GM18867 (cell line): ENCODE measurements around the gene STK4.
"Not testable (repeated sequence)": the region's sequence is repeated elsewhere in the genome, so short reads cannot be mapped to it uniquely, and the experiment has no call there.

Experiments used
- ATAC-seq: cut with Tn5 transposase; IDR thresholded peaks from one replicate; pipeline ENCODE4 v1.9.1; 2021; ENCODE audit warnings: mild to moderate bottlenecking, moderate library complexity; ENCODE audit not compliant: unreplicated experiment

Gene STK4

DNA sequence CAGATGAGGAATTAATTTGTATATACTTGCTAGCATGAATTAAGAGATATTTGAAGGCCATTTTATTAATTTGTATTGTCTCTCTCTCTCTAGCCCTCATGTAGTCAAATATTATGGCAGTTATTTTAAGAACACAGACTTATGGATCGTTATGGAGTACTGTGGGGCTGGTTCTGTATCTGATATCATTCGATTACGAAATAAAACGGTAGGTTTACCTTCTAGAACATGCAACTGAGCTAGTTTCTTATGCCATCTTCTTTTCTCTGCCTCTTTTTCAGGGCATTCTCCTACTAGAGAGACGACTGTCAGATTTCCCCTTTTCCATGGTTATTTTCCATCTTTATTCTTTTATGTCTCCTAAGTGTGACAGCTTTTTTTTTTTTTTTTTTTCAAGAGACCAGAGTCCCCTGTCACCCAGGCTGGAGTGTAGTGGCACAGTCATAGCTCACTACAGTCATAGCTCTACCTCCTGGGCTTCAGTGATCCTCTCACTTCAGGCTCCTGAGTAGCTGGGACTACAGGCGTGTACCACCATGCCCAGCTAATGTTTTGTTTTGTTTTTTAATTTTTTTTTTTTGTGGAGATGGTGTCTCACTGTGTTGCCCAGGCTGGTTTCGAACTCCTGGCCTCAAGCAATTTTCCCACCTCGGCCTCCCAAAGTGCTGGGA lies 15.6 kb downstream of the STK4 start:
- ATAC-seq: no peak

DNA sequence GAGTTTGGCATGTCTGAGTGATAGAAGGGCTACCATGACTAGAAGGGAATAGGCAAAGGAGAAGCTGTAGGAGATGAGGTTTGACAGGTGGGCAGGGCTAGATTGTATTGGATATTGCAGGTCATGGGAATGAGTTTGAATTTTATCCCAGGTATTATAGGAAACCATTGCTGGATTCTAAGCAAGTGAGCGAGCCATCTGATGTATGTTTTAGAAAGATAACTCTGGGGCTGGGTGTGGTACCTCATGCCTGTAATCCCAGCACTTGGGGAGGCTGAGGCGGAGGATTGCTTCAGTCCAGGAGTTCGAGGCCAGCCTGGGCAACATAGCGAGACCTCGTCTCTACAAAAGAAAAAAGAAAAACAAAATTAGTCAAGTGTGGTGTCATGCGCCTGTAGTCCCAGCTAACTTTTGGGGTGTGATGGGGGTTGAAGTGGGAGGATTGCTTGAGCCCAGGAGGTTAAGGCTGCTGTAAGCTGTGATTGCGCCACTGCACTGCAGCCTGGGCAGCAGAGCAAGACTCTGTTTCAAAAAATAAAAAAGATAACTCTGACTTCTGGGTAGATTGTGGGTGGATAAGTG lies 16.9 kb downstream of the STK4 start:
- ATAC-seq: no peak

DNA sequence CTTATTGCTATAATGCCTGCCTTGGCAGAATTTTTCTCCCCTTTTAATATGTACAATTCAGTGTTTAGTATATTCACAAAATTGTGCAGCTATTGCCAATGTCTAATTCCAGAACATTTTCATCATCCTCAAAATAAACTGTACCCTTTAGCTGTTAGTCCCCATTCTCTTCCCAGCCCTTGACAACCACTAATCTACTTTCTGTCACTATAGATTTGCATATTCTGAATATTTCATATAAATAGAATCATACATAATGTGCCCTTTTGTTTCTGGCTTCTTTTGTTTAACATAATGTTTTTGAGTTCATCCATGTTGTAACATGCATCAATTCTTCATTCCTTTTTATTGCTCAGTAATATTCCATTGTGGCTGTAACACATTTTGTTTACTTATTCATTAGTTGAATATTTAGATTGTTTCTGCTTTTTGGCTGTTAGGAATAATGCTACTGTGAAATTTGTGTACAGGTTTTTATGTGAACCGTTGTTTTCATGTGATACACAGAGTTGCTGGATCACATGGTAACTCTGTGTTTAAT lies 22.4 kb downstream of the STK4 start:
- ATAC-seq: no peak

- ATAC-seq: no peak
Measured at GRCh38 chr20:44990425-44990824, 24.1 kb downstream of the STK4 start.

DNA sequence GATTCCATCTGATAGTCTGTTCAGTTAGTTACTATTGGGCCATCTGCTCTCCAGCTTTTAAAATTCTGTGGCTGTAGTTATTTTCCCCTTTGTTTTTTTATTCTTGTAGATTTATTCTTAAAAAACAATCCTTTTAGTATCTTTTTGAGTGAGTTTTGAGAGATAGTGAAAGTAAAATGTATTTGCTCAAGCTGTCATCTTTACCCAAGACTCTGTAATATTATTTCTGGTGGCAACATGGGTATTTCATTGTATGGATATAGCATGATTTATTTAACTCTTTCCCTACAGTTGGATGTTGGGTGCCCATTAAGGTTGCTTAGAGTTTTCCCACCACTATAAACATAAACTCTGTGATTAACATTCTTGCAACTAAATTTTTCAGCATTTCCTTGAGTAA lies 24.6 kb downstream of the STK4 start:
- no peak for ATAC-seq

GRCh38 chr20:44993343-44993742 lies 27.0 kb downstream of the STK4 start:
- ATAC-seq: no peak

DNA sequence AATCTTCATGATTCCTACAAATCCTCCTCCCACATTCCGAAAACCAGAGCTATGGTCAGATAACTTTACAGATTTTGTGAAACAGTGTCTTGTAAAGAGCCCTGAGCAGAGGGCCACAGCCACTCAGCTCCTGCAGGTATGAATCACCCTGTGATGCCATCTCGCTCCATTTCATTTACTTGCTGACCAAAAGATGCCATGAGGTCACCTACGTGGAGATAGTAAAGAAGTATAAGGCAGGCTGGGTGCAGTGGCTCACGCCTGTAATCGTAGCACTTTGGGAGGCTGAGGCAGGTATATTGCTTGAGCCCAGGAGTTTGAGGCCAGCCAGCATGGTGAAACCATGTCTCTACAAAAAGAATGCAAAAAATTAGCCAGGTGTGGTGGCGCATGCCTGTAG lies 30.9 kb downstream of the STK4 start:
- no peak for ATAC-seq

- ATAC-seq: no peak
Measured at GRCh38 chr20:44997668-44998067, 31.4 kb downstream of the STK4 start.

- no peak for ATAC-seq
Measured at GRCh38 chr20:45008521-45009049, 42.3 kb downstream of the STK4 start.

DNA sequence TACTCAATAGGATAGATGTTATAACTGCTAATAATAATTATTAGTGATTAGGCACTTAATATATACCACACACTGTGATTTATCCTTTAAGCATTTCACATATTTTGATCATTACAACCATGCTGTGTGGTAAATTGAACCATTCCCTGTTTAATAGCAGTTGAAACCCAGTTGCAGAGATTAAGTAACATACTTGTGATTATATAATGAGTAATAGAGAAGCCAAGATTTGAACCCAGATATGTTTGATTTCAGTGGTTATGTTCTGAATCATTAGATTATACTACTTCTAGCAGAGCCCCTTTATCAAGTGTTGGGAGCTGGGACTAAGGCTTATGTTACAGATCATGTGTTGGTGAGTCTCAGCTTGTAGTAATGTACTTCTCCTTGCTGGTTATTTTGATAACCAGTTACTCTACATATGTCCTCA lies 44.1 kb downstream of the STK4 start:
- ATAC-seq: no peak

DNA sequence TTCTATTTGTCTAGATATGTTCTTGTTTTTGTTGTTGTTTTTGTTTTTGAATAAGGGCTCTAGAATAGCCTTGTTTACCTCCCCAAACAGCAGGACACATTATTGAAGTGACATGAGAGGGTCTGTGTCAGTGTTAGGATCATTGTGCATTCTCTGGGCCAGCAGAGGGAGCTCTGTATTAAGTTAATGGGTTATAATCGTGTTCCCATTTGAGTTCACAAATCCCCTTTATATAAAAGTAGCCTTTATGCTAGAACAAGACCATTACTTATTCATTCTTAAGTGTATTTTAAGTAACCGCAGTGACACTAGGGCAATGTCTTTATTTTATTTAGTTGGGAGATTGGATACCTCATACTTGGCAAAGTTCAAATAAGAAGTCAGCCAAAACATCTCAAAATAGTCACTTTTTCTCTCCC lies 44.8 kb downstream of the STK4 start:
- no peak for ATAC-seq

DNA sequence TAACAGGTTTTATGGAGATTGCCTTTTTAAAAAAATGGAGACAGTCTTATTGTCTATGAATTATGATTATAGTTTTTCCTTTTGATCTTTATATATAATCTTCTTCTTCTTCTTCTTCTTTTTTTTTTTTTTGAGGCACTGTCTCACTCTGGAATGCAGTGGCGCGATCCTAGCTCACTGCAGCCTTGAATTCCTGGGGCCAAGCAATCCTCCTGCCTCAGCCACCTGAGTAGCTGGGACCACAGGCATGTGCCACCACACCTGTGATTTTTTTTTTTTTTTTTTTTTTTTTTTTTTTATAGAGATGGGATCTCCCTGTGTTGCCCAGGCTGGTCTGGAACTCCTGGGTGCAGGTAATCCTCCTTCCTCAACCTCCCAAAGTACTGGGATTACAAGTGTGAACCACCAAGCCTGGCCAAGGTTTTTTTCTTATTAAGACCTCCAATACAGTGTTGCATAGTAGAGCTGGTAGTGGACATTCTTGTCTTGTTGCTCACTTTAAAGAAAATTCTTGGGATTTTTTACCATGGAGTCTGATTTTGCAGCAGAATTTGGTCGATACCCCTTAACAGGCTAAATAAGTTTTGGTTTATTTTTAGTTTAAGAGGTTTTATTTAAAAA lies 46.5 kb downstream of the STK4 start:
- ATAC-seq: no peak

GRCh38 chr20:45014131-45014530 lies 47.8 kb downstream of the STK4 start:
- not testable (repeated sequence) for ATAC-seq

GRCh38 chr20:45014671-45015415 lies 48.5 kb downstream of the STK4 start:
- no peak for ATAC-seq

DNA sequence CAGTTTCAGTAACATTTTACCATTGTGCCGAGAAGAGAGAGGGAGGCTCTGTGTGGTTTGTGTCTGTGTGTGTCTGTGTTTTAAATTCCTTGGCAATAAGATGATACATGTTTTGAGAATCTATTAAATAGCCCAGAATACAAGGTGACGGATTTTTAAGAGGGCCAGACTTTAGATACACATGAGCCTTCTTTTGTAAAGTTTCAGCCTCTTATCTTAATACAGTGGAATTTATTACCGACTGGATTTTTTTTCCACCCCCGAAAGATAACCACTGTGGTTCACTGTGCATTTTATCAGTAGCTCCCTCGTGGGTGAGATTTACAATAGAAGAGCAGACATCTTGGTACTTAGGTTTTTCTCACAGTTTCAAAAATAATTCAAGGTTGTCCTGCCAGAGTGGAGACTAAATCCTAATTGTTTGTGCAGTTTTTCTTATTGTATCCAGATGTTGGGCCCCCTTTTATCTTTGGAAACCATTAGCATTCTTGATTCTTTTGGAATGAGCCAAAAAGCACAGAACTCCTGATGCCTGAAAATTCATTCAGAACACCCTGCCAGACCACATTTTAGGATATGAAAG lies 49.9 kb downstream of the STK4 start:
- no peak for ATAC-seq

GRCh38 chr20:45017281-45017680 lies 51.0 kb downstream of the STK4 start:
- no peak for ATAC-seq

DNA sequence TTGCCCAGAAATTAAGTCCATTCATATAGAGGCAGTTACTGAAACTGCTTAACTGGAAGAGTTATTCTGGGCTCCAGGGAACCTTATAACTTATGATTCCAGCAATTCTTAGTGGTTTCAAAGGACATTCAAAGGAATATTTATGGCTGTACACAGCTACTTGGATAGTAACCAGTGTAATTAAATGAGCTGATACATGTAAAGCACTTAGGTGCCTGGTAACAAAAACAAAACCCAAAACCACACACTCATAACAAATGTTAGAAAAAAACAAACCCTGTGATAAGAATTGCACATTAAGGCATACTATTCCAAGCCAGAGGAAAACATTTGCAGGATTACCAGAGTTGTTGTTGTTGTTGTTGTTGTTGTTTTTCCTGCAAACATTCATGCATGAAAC lies 51.5 kb downstream of the STK4 start:
- ATAC-seq: no peak

DNA sequence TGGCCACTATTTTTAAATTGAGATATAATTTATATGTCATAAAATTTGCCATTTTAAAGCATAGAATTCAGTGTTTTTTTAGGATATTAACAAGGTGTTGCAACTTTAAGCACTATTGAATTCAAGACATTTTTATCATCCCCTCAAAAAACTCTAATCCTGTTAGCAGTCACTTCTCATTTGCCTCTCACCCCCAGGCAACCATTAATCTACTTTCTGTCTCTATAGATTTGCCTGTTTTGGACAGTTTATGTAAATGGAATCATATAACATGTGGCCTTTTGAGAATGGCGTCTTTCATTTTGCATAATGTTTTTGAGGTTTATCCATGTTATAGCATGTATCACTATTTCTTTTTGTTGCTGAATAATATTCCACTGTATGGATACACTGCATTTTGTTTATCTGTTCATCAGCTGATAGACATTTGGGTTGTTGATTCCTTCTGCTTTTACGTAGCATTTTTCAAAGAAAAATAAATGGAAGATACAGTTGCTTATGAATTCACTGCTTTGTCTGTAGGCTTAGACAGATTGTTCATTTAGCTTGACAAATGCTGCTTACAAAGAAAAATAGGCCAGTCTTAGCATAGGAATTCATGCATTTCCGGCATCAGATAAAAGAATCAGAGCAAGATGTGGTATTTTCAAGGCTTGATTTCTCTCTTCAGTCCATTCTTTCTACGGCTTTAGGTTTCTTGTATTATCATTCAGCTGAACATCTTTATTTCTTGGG lies 52.9 kb downstream of the STK4 start:
- ATAC-seq: no peak

DNA sequence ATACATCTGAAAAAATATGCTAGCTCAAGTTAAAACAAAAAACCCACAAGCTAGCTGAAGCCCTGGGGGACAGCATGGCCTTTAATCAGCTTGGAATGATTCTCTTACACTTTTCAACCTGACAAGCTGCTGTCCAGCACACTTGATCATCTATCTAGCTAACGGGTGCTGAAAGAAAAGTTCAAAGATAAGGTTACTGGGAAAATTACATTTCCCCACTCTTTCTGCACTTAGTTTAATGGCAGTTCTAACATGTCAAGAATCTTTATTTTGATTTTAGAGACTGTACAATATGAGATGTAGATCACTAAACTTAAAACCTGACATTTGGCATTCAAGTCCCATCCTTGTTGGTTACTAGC lies 53.4 kb downstream of the STK4 start:
- ATAC-seq: no peak

DNA sequence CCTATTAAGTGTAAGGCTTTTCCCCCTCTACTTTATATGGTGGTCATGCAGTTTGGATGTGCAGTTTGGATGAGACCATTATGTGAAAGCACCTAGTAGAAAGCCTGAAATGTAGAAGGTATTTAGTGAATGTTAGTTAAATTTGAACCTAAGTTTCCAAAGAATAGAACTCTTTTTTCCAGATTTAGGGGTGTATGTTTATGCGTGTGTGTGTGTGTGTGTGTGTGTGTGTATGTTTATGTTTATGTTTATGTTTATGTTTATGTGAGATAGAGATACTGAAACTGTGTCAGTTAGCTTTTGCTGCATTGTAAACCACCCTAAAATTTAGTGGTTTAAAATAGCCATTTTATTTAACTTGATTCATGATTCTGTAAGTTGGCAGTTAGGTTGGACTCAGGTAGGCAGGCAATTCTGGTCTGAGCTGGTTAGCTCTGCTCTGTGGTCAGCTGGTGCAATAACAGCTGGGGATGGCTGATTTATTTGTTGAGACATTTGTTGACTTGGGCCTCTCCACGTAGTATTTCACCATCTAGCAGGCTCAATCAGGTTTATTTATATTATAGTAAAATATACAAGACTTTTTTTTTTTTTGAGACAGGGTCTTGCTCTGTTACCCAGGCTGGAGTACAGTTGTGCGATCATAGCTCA lies 54.0 kb downstream of the STK4 start:
- no peak for ATAC-seq
